HG03064 (cell line): Measurements from ENCODE around the gene DCANP1.

Experiments used
- ATAC-seq: cut with Tn5 transposase; IDR thresholded peaks from one replicate; pipeline ENCODE4 v1.9.1; 2021; ENCODE audit warnings: low read depth; ENCODE audit not compliant: unreplicated experiment

Gene DCANP1

GRCh38 chr5:135458356-135458755, 11.2 kb upstream of the DCANP1 start:
- no peak for ATAC-seq

GRCh38 chr5:135457424-135458071, 10.4 kb upstream of the DCANP1 start:
- no peak for ATAC-seq

GRCh38 chr5:135456238-135457099, 9.3 kb upstream of the DCANP1 start:
- ATAC-seq, result no peak

GRCh38 chr5:135455876-135456237, 8.7 kb upstream of the DCANP1 start:
- no peak for ATAC-seq

- no peak for ATAC-seq
Measured at GRCh38 chr5:135454946-135455345, 7.8 kb upstream of the DCANP1 start.

- no peak for ATAC-seq
Measured at GRCh38 chr5:135453613-135454012, 6.5 kb upstream of the DCANP1 start.

GRCh38 chr5:135452321-135453030, 5.3 kb upstream of the DCANP1 start, which contains the start of gene TIFAB:
Gene TIFAB, minus strand, starts transcription at chr5:135452351. Its CDS starts 2,412 bp downstream, at chr5:135449939.
- ATAC-seq, result no peak

- no peak for ATAC-seq
Measured at GRCh38 chr5:135451581-135452320, 4.6 kb upstream of the DCANP1 start.

- no peak for ATAC-seq
Measured at GRCh38 chr5:135450952-135451351, 3.8 kb upstream of the DCANP1 start.

GRCh38 chr5:135450336-135450735, 3.2 kb upstream of the DCANP1 start:
- no peak for ATAC-seq

- ATAC-seq, result no peak
Measured at GRCh38 chr5:135449644-135450043, 2.5 kb upstream of the DCANP1 start.

GRCh38 chr5:135448791-135449507, 1.8 kb upstream of the DCANP1 start:
- ATAC-seq, result no peak

- no peak for ATAC-seq
Measured at GRCh38 chr5:135448071-135448739, 1.1 kb upstream of the DCANP1 start.

GRCh38 chr5:135446615-135447014, 533 bp downstream of the DCANP1 start:
- no peak for ATAC-seq

- no peak for ATAC-seq
Measured at GRCh38 chr5:135446206-135446605, 942 bp downstream of the DCANP1 start.

- no peak for ATAC-seq
Measured at GRCh38 chr5:135445306-135445985, 1.7 kb downstream of the DCANP1 start.

GRCh38 chr5:135444881-135445280, 2.3 kb downstream of the DCANP1 start:
- no peak for ATAC-seq

GRCh38 chr5:135444360-135444759, 2.8 kb downstream of the DCANP1 start:
- no peak for ATAC-seq
